Gastroesophageal sphincter (tissue), 3 donors: ENCODE measurements around the gene KLRG1.

ENCODE experiments used
- EP300 ChIP-seq: sonication (generic); formaldehyde crosslinking; IDR thresholded peaks from one replicate; pipeline ENCODE4 v1.6.1; 2017; ENCODE audit warnings: antibody characterized with exemption, mild to moderate bottlenecking
- POLR2A ChIP-seq, 2 donors: fragments of 450-650 bp; IDR thresholded peaks; one replicate each; pipeline ENCODE4 v1.6.1; 2017; ENCODE audit warnings: antibody characterized with exemption in 2 of 2, mild to moderate bottlenecking in 2 of 2, moderate library complexity in 1 of 2
- POLR2AphosphoS5 ChIP-seq: sonication (generic); formaldehyde crosslinking; IDR thresholded peaks from one replicate; pipeline ENCODE4 v1.6.1; 2017; ENCODE audit warnings: antibody characterized with exemption
- TF ChIP-seq, protein P1 (sequence below), 4 experiments: fragments of 200-600 bp in 2 of 4; fragments of 450-650 bp in 2 of 4; sonication (generic) in 1 of 4; IDR thresholded peaks; one replicate each; pipeline ENCODE4 v1.5.1; 2017 to 2019; ENCODE audit warnings: antibody characterized with exemption in 4 of 4, mild to moderate bottlenecking in 2 of 4, moderate library complexity in 2 of 4

- TF ChIP-seq, protein P1, sequence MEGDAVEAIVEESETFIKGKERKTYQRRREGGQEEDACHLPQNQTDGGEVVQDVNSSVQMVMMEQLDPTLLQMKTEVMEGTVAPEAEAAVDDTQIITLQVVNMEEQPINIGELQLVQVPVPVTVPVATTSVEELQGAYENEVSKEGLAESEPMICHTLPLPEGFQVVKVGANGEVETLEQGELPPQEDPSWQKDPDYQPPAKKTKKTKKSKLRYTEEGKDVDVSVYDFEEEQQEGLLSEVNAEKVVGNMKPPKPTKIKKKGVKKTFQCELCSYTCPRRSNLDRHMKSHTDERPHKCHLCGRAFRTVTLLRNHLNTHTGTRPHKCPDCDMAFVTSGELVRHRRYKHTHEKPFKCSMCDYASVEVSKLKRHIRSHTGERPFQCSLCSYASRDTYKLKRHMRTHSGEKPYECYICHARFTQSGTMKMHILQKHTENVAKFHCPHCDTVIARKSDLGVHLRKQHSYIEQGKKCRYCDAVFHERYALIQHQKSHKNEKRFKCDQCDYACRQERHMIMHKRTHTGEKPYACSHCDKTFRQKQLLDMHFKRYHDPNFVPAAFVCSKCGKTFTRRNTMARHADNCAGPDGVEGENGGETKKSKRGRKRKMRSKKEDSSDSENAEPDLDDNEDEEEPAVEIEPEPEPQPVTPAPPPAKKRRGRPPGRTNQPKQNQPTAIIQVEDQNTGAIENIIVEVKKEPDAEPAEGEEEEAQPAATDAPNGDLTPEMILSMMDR (IDR thresholded peaks at IDR 0.05), result no peak
- TF ChIP-seq POLR2A (IDR thresholded peaks at IDR 0.05) (no peak), POLR2AphosphoS5 (no peak), EP300 (no peak)
These were observed 63.3 kb downstream of the KLRG1 start for GRCh38 chr12:9052610-9053009.
